Measurements from ENCODE around the gene MKS1. TPM values are rescaled to one million over a fixed set of nuclear protein-coding genes. Genes with fewer than 3 reads are reported as not detected.
A peak's percentile ranks its signal among the peaks of the same experiment; 100 is the strongest.

Gene MKS1
- total RNA-seq, 1 experiment from 2014 or later = 12.1 TPM

- Histone ChIP-seq H3K4me1 (ENCODE audit: control insufficient read depth, insufficient read depth, low read length) (0 out of 2 replicates have a peak, but pooled peaks cover 2% of the 10 kb centered on the region), H3K36me3 (ENCODE audit: control insufficient read depth, insufficient read depth, low read length) (no peaks in the 10 kb centered on the region), H3K27ac (ENCODE audit: low read length) (peak overlapping the region; percentile 23; the same call in 1 of the 2 replicates), H3K27me3 (ENCODE audit: control insufficient read depth, insufficient read depth, low read length) (peaks cover 63% of the 10 kb centered on the region), H3K9me3 (ENCODE audit: control insufficient read depth, insufficient read depth, low read depth, low read length) (no peaks in the 10 kb centered on the region), H3K4me3 (ENCODE audit: low read depth in 2 of 2, low read length in 2 of 2) (peak overlapping the region; percentile 45 to 49)
- ATAC-seq (peak; percentile 91), DNase-seq (ENCODE audit: low read depth, low spot score) (no peak)
- POLR2A ChIA-PET = no interaction called here
- TF ChIP-seq TCF7L2 (IDR thresholded peaks at IDR 0.05; ENCODE audit: low read depth, low read length) (no peak), REST (IDR thresholded peaks at IDR 0.05; ENCODE audit: insufficient read depth in 1 of 2, low read depth in 2 of 2, low read length in 1 of 2) (no peak), SIN3A (IDR thresholded peaks at IDR 0.05; ENCODE audit: borderline replicate concordance, insufficient read depth, low read depth, low read length) (no peak), CTCF (IDR thresholded peaks at IDR 0.05) (no peak)
- no TSS peak for BruUV-seq (replicated peaks)
- intact Hi-C loops (cut with micrococcal nuclease; ENCODE audit: unreplicated experiment) = no loop called here
- CTCF ChIA-PET = no interaction called here
- in situ Hi-C loops (cut with HindIII; ENCODE audit: low pct_unique_long_range_greater_than_20kb, low sequenced_read_pairs) = no loop called here
These were observed 61.9 kb downstream of the MKS1 start for GRCh38 chr17:58156839-58157803.

Other genes with a start within 250 kb of the MKS1 start
- 73.5 TPM for gene VEZF1, start 231.0 kb downstream of the MKS1 start, total RNA-seq (2021; ENCODE audit: unreplicated experiment)
- 362 TPM for gene SRSF1, start 212.0 kb downstream of the MKS1 start, total RNA-seq (2021; ENCODE audit: unreplicated experiment)
- gene DYNLL2, start 135.8 kb downstream of the MKS1 start, total RNA-seq (2021; ENCODE audit: unreplicated experiment) = 19.8 TPM
- gene OR4D1, start 70.9 kb downstream of the MKS1 start, total RNA-seq (2021; ENCODE audit: unreplicated experiment) = 0.05 TPM
- gene OR4D2, start 52.3 kb downstream of the MKS1 start, total RNA-seq (2021; ENCODE audit: unreplicated experiment) = not detected
- gene EPX, start 26.5 kb downstream of the MKS1 start, total RNA-seq (2021; ENCODE audit: unreplicated experiment) = not detected
- gene LPO, start 19.3 kb upstream of the MKS1 start, total RNA-seq (2021; ENCODE audit: unreplicated experiment) = not detected
- gene MPO, start 61.7 kb upstream of the MKS1 start, total RNA-seq (2021; ENCODE audit: unreplicated experiment) = not detected
- 0.05 TPM for gene TSPOAP1, start 109.5 kb upstream of the MKS1 start, total RNA-seq (2021; ENCODE audit: unreplicated experiment)
- gene SUPT4H1, start 132.9 kb upstream of the MKS1 start, total RNA-seq (2021; ENCODE audit: unreplicated experiment) = 53.8 TPM
- gene RNF43, start 198.3 kb upstream of the MKS1 start, total RNA-seq (2021; ENCODE audit: unreplicated experiment) = 4.7 TPM